ENCODE measurements around the gene ACHE.

Gene ACHE

GRCh38 chr7:100884736-100885439 lies 10.8 kb downstream of the ACHE start:
- DNase-seq (ENCODE audit: low spot score): no peak

GRCh38 chr7:100882785-100883526 lies 12.7 kb downstream of the ACHE start:
- no peak for DNase-seq (ENCODE audit: low spot score)

GRCh38 chr7:100882201-100882600 lies 13.5 kb downstream of the ACHE start:
- no peak for DNase-seq (ENCODE audit: low spot score)

- DNase-seq (ENCODE audit: low spot score): no peak
Measured at GRCh38 chr7:100881136-100881535, 14.6 kb downstream of the ACHE start.

- DNase-seq (ENCODE audit: low spot score): no peak
Measured at GRCh38 chr7:100880645-100881044, 15.0 kb downstream of the ACHE start.

- peak; percentile 65 for DNase-seq (ENCODE audit: low spot score)
Measured at GRCh38 chr7:100879685-100880261, 15.9 kb downstream of the ACHE start.

GRCh38 chr7:100878685-100879084 lies 17.0 kb downstream of the ACHE start:
- DNase-seq (ENCODE audit: low spot score): no peak

- DNase-seq (ENCODE audit: low spot score): no peak
Measured at GRCh38 chr7:100878013-100878412, 17.7 kb downstream of the ACHE start.

- DNase-seq (ENCODE audit: low spot score): no peak
Measured at GRCh38 chr7:100875356-100875751, 20.3 kb downstream of the ACHE start.

GRCh38 chr7:100874577-100875355 lies 20.9 kb downstream of the ACHE start, which contains the start of gene SRRT:
Gene SRRT (plus strand): TSS chr7:100875103. CDS start chr7:100875591, 488 bp downstream.
- DNase-seq (ENCODE audit: low spot score): peak; percentile 99

GRCh38 chr7:100874300-100874576 lies 21.4 kb downstream of the ACHE start:
- no peak for DNase-seq (ENCODE audit: low spot score)

- no peak for DNase-seq (ENCODE audit: low spot score)
Measured at GRCh38 chr7:100873599-100874299, 21.9 kb downstream of the ACHE start.

GRCh38 chr7:100867776-100868485 lies 27.8 kb downstream of the ACHE start:
- DNase-seq (ENCODE audit: low spot score): no peak

- peak; percentile 83 for DNase-seq (ENCODE audit: low spot score)
Measured at GRCh38 chr7:100867040-100867775, 28.5 kb downstream of the ACHE start, which contains the start of gene TRIP6. Gene TRIP6 (plus strand): TSS chr7:100867387. CDS start chr7:100867498, 111 bp downstream.

GRCh38 chr7:100866729-100867039 lies 29.0 kb downstream of the ACHE start:
- DNase-seq (ENCODE audit: low spot score): no peak

- peak; percentile 84 for DNase-seq (ENCODE audit: low spot score)
Measured at GRCh38 chr7:100865938-100866728, 29.6 kb downstream of the ACHE start.

- DNase-seq (ENCODE audit: low spot score): no peak
Measured at GRCh38 chr7:100865372-100865911, 30.2 kb downstream of the ACHE start.

GRCh38 chr7:100864263-100864845 lies 31.3 kb downstream of the ACHE start:
- no peak for DNase-seq (ENCODE audit: low spot score)

- DNase-seq (ENCODE audit: low spot score): peak; percentile 53
Measured at GRCh38 chr7:100863406-100863950, 32.2 kb downstream of the ACHE start.
